Liver (tissue), 3 donors: ENCODE measurements around the gene DOCK1.

Experiments
- EGR1 ChIP-seq, 2 donors: IDR thresholded peaks; 2 replicates each; pipeline ENCODE4 v1.6.1; 2016 to 2018; ENCODE audit warnings: antibody characterized with exemption in 2 of 2, low read depth in 2 of 2
- FOXA1 ChIP-seq: IDR thresholded peaks from 2 replicates; pipeline ENCODE4 v1.6.1; 2016; ENCODE audit warnings: antibody characterized with exemption
- GABPA ChIP-seq, 2 donors: IDR thresholded peaks in 1 of 2; conservative IDR thresholded peaks in 1 of 2; 2 replicates each; pipeline ENCODE4 v1.6.1; 2016; ENCODE audit warnings: antibody characterized with exemption in 2 of 2, mild to moderate bottlenecking in 1 of 2, moderate library complexity in 1 of 2
- TAF1 ChIP-seq: conservative IDR thresholded peaks from 2 replicates; pipeline ENCODE4 v1.6.1; 2016; ENCODE audit warnings: antibody characterized with exemption, mild to moderate bottlenecking
- TF ChIP-seq, protein P1 (sequence below): IDR thresholded peaks from 2 replicates; pipeline ENCODE4 v1.6.1; 2016; ENCODE audit warnings: antibody characterized with exemption
- TF ChIP-seq, protein P2 (sequence below): fragments of 150-350 bp; IDR thresholded peaks from 2 replicates; pipeline ENCODE4 v1.5.1; 2017; ENCODE audit warnings: improper control_type of control experiment, low read depth, low read length; ENCODE audit not compliant: missing input control
- donor health status: healthy.
- donor health status: healthy.

GRCh38 chr10:127372361-127372760, 467.1 kb downstream of the DOCK1 start:
- TF ChIP-seq GABPA (IDR thresholded peaks at IDR 0.05 in 1 of 2, conservative IDR thresholded peaks at IDR 0.05 in 1 of 2) (no peak), TAF1 (no peak), EGR1 (IDR thresholded peaks at IDR 0.05; ENCODE audit: low read depth in 2 of 2) (no peak), FOXA1 (no peak)
- TF ChIP-seq, protein P1, sequence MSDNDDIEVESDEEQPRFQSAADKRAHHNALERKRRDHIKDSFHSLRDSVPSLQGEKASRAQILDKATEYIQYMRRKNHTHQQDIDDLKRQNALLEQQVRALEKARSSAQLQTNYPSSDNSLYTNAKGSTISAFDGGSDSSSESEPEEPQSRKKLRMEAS, result no peak
- TF ChIP-seq, protein P2, sequence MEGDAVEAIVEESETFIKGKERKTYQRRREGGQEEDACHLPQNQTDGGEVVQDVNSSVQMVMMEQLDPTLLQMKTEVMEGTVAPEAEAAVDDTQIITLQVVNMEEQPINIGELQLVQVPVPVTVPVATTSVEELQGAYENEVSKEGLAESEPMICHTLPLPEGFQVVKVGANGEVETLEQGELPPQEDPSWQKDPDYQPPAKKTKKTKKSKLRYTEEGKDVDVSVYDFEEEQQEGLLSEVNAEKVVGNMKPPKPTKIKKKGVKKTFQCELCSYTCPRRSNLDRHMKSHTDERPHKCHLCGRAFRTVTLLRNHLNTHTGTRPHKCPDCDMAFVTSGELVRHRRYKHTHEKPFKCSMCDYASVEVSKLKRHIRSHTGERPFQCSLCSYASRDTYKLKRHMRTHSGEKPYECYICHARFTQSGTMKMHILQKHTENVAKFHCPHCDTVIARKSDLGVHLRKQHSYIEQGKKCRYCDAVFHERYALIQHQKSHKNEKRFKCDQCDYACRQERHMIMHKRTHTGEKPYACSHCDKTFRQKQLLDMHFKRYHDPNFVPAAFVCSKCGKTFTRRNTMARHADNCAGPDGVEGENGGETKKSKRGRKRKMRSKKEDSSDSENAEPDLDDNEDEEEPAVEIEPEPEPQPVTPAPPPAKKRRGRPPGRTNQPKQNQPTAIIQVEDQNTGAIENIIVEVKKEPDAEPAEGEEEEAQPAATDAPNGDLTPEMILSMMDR, result no peak
